Breast epithelium (tissue), 4 donors: Measurements from ENCODE around the gene SIGLEC7. TPM values are rescaled to one million over a fixed set of nuclear protein-coding genes. Genes with fewer than 3 reads are reported as not detected.
"Not testable (repeated sequence)": the region's sequence is repeated elsewhere in the genome, so short reads cannot be mapped to it uniquely, and the experiment has no call there.

Source experiments
- DNase-seq, 2 donors: peaks; one replicate each; pipeline ENCODE4 v3.0.0-alpha.2; 2019; ENCODE audit warnings: low spot score in 2 of 2
- H3K27ac ChIP-seq, 2 donors: fragments of 200-600 bp; sonication (generic) in 1 of 2; one replicate each; pipeline ENCODE4 v1.5.1; 2016 to 2019; ENCODE audit warnings: mild to moderate bottlenecking in 1 of 2
- H3K27me3 ChIP-seq, 2 donors: fragments of 200-600 bp; sonication (generic) in 1 of 2; one replicate each; pipeline versions ENCODE4 v1.5.1 to v1.6.0; 2017 to 2019; ENCODE audit warnings: control low read depth in 1 of 2, mild to moderate bottlenecking in 1 of 2
- H3K36me3 ChIP-seq: fragments of 200-600 bp; one replicate; pipeline ENCODE4 v1.5.1; 2019
- H3K4me1 ChIP-seq, 2 donors: fragments of 200-600 bp; sonication (generic); one replicate each; pipeline ENCODE4 v1.5.1; 2016 to 2019; ENCODE audit warnings: control low read depth in 1 of 2
- H3K4me3 ChIP-seq, 3 donors: fragments of 200-600 bp; sonication (generic); 1 replicate in 2 of 3; 2 replicates in 1 of 3; pipeline ENCODE4 v1.5.1; 2016 to 2019; ENCODE audit warnings: mild to moderate bottlenecking in 3 of 3, moderate library complexity in 2 of 3
- H3K9me3 ChIP-seq, 2 donors: fragments of 200-600 bp; sonication (generic) in 1 of 2; one replicate each; pipeline ENCODE4 v1.5.1; 2016 to 2019; ENCODE audit warnings: control low read depth in 1 of 2
- CTCF ChIP-seq, 3 donors: fragments of 450-650 bp; IDR thresholded peaks; one replicate each; pipeline ENCODE4 v1.5.1; 2016 to 2017; ENCODE audit warnings: antibody characterized with exemption in 3 of 3, mild to moderate bottlenecking in 3 of 3, moderate library complexity in 3 of 3
- POLR2A ChIP-seq: fragments of 450-650 bp; IDR thresholded peaks from one replicate; pipeline ENCODE4 v1.6.1; 2016; ENCODE audit warnings: antibody characterized with exemption, mild to moderate bottlenecking, moderate library complexity
- POLR2AphosphoS5 ChIP-seq, 3 donors: sonication (generic); formaldehyde crosslinking; IDR thresholded peaks; one replicate each; pipeline ENCODE4 v1.6.1; 2017; ENCODE audit warnings: antibody characterized with exemption in 3 of 3
- intact Hi-C: fragments of 100-400 bp; cut with DNase I; formaldehyde crosslinking; loops from one replicate; pipeline ENCODE4 v1.15.1; 2023; ENCODE audit warnings: low total_unique reads
- total RNA-seq, 3 donors: library from RNA; depleted of rRNA; stranded (reverse); fragments of >200 nt; gene quantifications; one replicate each; pipeline ENCODE4 v1.1.0, GENCODE V29; 2016

SIGLEC7 gene
- total RNA-seq, 3 donors from 2014 or later = 0.98 to 3.2 (median 1.8) TPM

- Histone ChIP-seq H3K36me3 (no peaks in the 10 kb centered on the region), H3K4me3 (peak overlapping the region in 1 of 3 donors; percentile 40), H3K9me3 (no peaks in the 10 kb centered on the region), H3K27ac (peak overlapping the region in 1 of 2 donors; percentile 19), H3K4me1 (no peaks in the 10 kb centered on the region), H3K27me3 (peaks cover 0 to 12% of the 10 kb centered on the region in 2 donors)
- TF ChIP-seq POLR2AphosphoS5 (IDR thresholded peaks at IDR 0.05) (no peak), POLR2A (no peak), CTCF (IDR thresholded peaks at IDR 0.05) (no peak)
- DNase-seq = no peak
- intact Hi-C loops = no loop called here
Measured at GRCh38 chr19:51166846-51167490, 24.9 kb downstream of the SIGLEC7 start.

- H3K9me3 ChIP-seq = no peaks in the 10 kb centered on the region
- DNase-seq = no peak
- no peak for TF ChIP-seq CTCF (IDR thresholded peaks at IDR 0.05)
- TF ChIP-seq POLR2A = no peak
- TF ChIP-seq POLR2AphosphoS5 (IDR thresholded peaks at IDR 0.05) = no peak
- intact Hi-C loops = no loop called here
- peaks cover 0 to 14% of the 10 kb centered on the region in 2 donors for H3K27me3 ChIP-seq
- H3K36me3 ChIP-seq = no peaks in the 10 kb centered on the region
- no peak overlapping the region for H3K4me3 ChIP-seq
- peak overlapping the region in 1 of 2 donors; percentile 12 for H3K27ac ChIP-seq
- no peaks in the 10 kb centered on the region for H3K4me1 ChIP-seq
Measured at GRCh38 chr19:51168564-51169282, 26.6 kb downstream of the SIGLEC7 start.

- H3K27ac ChIP-seq, intact Hi-C loops, H3K4me3 ChIP-seq, H3K9me3 ChIP-seq, H3K36me3 ChIP-seq, H3K4me1 ChIP-seq: not testable (repeated sequence)
- peak in 2 of 3 donors; percentile 64 to 71 for TF ChIP-seq CTCF (IDR thresholded peaks at IDR 0.05)
- DNase-seq = peak; percentile 52 to 62
- peaks cover 0 to 14% of the 10 kb centered on the region in 2 donors for H3K27me3 ChIP-seq
Measured at GRCh38 chr19:51169283-51169918, 27.3 kb downstream of the SIGLEC7 start.

GRCh38 chr19:51172223-51172622 is 30.1 kb downstream of the SIGLEC7 start:
- Histone ChIP-seq H3K4me3 (no peak overlapping the region), H3K4me1 (no peaks in the 10 kb centered on the region), H3K9me3 (no peaks in the 10 kb centered on the region), H3K27me3 (peaks cover 0 to 14% of the 10 kb centered on the region in 2 donors), H3K36me3 (no peaks in the 10 kb centered on the region), H3K27ac (no peak overlapping the region)
- intact Hi-C loops = no loop called here
- TF ChIP-seq POLR2AphosphoS5 (IDR thresholded peaks at IDR 0.05) = no peak
- DNase-seq = no peak

- peaks cover 0 to 8% of the 10 kb centered on the region in 2 donors for H3K27me3 ChIP-seq
- TF ChIP-seq POLR2AphosphoS5 (IDR thresholded peaks at IDR 0.05) (no peak), CTCF (IDR thresholded peaks at IDR 0.05) (no peak), POLR2A (no peak)
- H3K36me3 ChIP-seq = no peaks in the 10 kb centered on the region
- no peak overlapping the region for H3K27ac ChIP-seq
- DNase-seq = no peak
- no peak overlapping the region for H3K4me3 ChIP-seq
- no peaks in the 10 kb centered on the region for H3K9me3 ChIP-seq
- H3K4me1 ChIP-seq = no peaks in the 10 kb centered on the region
- intact Hi-C loops = no loop called here
Measured at GRCh38 chr19:51173681-51174080, 31.6 kb downstream of the SIGLEC7 start.
